ENCODE measurements around the gene DMXL1. TPM values are rescaled to one million over a fixed set of nuclear protein-coding genes. Genes with fewer than 3 reads are reported as not detected.
A peak's percentile ranks its signal among the peaks of the same experiment; 100 is the strongest.
"Not testable (repeated sequence)": the region's sequence is repeated elsewhere in the genome, so short reads cannot be mapped to it uniquely, and the experiment has no call there.

Gene DMXL1
- total RNA-seq, 4 donors from 2014 or later, result 38.4 to 157 (median 48.2) TPM

DNA sequence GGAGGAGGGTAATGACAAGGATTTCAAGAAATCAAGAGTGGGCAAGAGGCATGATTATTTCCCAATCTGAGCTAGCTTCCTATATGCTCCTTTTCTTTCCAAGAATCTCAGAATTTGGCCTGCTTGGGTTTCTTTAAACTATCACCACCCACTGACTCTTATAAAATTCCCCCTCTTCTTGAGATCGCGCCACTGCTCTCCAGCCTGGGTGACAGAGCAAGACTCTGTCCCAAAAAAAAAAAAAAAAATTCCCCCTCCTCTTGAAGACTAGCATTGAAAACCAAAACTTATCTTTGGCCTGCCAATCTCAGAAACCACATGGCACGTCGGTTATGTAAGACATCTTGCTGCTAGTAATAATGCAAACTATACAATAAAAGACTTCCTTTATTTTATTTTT lies 3.4 kb upstream of the DMXL1 start:
- no peaks in the 10 kb centered on the region for H3K27me3 ChIP-seq
- H3K27ac ChIP-seq, result no peak overlapping the region
- ATAC-seq, result no peak
- WGBS, 2 donors (ENCODE audit: low coverage in 1 of 2), result 84 to 100% methylated on average over 2 of the region's 4 CpGs
- H3K36me3 ChIP-seq, result no peaks in the 10 kb centered on the region
- TF ChIP-seq POLR2AphosphoS5 (IDR thresholded peaks at IDR 0.05) (no peak), EP300 (IDR thresholded peaks at IDR 0.05) (no peak), POLR2A (IDR thresholded peaks at IDR 0.05) (no peak)
- TF ChIP-seq, protein P1, sequence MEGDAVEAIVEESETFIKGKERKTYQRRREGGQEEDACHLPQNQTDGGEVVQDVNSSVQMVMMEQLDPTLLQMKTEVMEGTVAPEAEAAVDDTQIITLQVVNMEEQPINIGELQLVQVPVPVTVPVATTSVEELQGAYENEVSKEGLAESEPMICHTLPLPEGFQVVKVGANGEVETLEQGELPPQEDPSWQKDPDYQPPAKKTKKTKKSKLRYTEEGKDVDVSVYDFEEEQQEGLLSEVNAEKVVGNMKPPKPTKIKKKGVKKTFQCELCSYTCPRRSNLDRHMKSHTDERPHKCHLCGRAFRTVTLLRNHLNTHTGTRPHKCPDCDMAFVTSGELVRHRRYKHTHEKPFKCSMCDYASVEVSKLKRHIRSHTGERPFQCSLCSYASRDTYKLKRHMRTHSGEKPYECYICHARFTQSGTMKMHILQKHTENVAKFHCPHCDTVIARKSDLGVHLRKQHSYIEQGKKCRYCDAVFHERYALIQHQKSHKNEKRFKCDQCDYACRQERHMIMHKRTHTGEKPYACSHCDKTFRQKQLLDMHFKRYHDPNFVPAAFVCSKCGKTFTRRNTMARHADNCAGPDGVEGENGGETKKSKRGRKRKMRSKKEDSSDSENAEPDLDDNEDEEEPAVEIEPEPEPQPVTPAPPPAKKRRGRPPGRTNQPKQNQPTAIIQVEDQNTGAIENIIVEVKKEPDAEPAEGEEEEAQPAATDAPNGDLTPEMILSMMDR (IDR thresholded peaks at IDR 0.05), result no peak
- H3K4me3 ChIP-seq, result no peak overlapping the region
- peaks cover 0 to 17% (median 4%) of the 10 kb centered on the region in 3 donors for H3K4me1 ChIP-seq
- H3K9me3 ChIP-seq, result no peaks in the 10 kb centered on the region

DNA sequence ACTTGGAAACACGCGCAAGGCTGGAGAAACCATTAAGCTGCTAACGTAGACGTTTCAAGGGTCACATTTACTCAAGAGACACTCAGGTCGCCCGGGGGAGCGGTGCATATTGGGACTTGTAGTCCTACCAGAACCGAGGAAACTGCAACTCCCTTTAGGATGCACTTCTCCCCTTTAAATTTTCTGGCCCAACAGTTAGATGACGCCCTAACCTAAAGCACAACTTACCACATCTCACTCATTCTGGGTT lies 384 bp upstream of the DMXL1 start:
- Histone ChIP-seq H3K4me1 (peaks cover 4 to 47% (median 12%) of the 10 kb centered on the region in 3 donors), H3K27ac (peak overlapping the region; percentile 84 to 98 (median 98)), H3K36me3 (no peaks in the 10 kb centered on the region), H3K4me3 (peak overlapping the region; percentile 63 to 87), H3K27me3 (no peaks in the 10 kb centered on the region), H3K9me3 (no peaks in the 10 kb centered on the region)
- TF ChIP-seq POLR2A (IDR thresholded peaks at IDR 0.05) (no peak), POLR2AphosphoS5 (IDR thresholded peaks at IDR 0.05) (peak; percentile 27), EP300 (IDR thresholded peaks at IDR 0.05) (no peak)
- TF ChIP-seq, protein P1 (IDR thresholded peaks at IDR 0.05), result no peak
- WGBS, 2 donors (ENCODE audit: low coverage in 1 of 2), result 0% methylated on average over 7 to 9 of the region's 9 CpGs
- ATAC-seq, result peak; percentile 79

DNA sequence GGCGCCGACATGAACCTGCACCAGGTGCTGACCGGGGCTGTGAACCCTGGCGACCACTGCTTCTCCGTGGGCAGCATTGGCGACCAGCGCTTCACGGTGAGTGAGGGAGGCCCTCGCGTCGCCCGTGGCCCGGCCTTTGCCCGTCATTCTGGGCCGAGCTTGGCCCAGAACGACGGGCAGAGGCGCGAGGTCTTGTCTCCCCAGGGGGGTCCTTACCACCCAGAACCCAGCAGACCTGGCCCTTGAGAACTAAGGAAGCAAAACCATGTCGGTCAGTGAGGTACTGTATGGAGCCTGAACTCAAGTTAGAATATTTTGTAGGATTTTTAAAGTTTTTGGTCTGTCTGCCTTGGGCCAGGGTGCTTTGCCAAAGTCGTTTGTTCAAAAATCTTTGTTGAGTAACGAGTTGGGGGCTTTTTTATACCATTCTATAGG lies 691 bp downstream of the DMXL1 start:
- peaks cover 4 to 57% (median 12%) of the 10 kb centered on the region in 3 donors for H3K4me1 ChIP-seq
- TF ChIP-seq POLR2A (IDR thresholded peaks at IDR 0.05), result no peak
- TF ChIP-seq, protein P1 (IDR thresholded peaks at IDR 0.05), result no peak
- TF ChIP-seq POLR2AphosphoS5 (IDR thresholded peaks at IDR 0.05), result no peak
- no peak for TF ChIP-seq EP300 (IDR thresholded peaks at IDR 0.05)
- peak overlapping the region; percentile 63 to 87 for H3K4me3 ChIP-seq
- H3K36me3 ChIP-seq, result no peaks in the 10 kb centered on the region
- no peak for ATAC-seq
- peak overlapping the region; percentile 84 to 98 (median 98) for H3K27ac ChIP-seq
- 0% methylated on average over 4 to 6 of the region's 22 CpGs for WGBS, 2 donors (ENCODE audit: low coverage in 1 of 2)
- no peaks in the 10 kb centered on the region for H3K27me3 ChIP-seq
- no peaks in the 10 kb centered on the region for H3K9me3 ChIP-seq

DNA sequence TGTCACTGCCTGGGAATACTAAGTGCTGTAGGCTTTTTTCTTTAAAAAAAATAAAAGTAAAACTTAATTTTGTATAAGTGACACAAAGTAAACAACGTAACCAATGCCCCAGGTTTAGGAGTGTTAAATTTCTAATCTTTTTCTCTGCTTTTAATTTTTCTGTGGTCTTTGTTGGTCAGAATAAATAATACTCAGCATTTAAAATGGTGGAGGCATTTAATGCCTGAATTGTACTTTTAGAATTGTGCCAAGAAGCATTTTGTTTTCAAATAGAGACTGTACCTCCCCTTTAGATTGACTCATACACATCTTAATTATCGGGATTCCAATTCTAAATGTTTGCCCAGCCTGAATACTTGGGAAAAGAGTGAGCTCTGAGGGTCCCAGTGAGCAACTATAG lies 1.6 kb downstream of the DMXL1 start:
- Histone ChIP-seq H3K27ac (peak overlapping the region in 1 of 4 donors; percentile 98), H3K36me3 (no peaks in the 10 kb centered on the region), H3K4me3 (peak overlapping the region in 1 of 2 donors; percentile 87), H3K27me3 (no peaks in the 10 kb centered on the region), H3K4me1 (peaks cover 4 to 66% (median 12%) of the 10 kb centered on the region in 3 donors), H3K9me3 (no peaks in the 10 kb centered on the region)
- 60 to 67% methylated on average over 2 of the region's 2 CpGs for WGBS, 2 donors (ENCODE audit: low coverage in 1 of 2)
- no peak for ATAC-seq
- TF ChIP-seq EP300 (IDR thresholded peaks at IDR 0.05), result no peak
- TF ChIP-seq, protein P1 (IDR thresholded peaks at IDR 0.05), result no peak

DNA sequence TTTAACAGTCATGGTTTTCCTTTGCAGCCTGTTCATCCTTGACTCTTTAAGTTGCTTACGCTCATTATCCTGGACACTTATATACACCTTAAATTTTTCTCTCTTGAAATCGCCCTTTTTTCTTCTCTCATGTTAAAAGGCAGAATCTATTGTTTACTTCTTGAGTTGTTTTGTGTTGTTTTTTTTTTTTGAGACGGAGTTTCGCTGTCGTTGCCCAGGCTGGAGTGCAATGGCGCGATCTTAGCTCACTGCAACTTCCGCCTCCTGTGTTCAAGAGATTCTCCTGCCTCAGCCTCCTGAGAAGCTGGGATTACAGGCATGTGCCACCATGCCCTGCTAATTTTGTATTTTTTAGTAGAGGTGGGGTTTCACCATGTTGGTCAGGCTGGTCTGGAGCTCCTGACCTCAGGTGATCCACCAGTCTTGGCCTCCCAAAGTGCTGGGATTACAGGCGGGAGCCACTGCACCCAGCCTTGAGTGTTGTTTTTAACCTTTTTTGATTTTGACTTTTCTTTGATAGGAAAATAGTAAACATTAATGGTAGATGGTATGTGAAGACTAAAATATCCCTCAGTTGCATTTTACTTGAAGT lies 3.0 kb downstream of the DMXL1 start:
- H3K9me3 ChIP-seq, ATAC-seq, H3K27me3 ChIP-seq, H3K27ac ChIP-seq, H3K4me3 ChIP-seq, H3K36me3 ChIP-seq: not testable (repeated sequence)
- WGBS, 2 donors (ENCODE audit: low coverage in 1 of 2), result 94% methylated on average over 9 of the region's 9 CpGs; no CpG with 5 or more reads in 1 of the 2 donors
- peaks cover 4 to 77% (median 12%) of the 10 kb centered on the region in 3 donors for H3K4me1 ChIP-seq

Data from gastroesophageal sphincter (tissue), 4 donors.